GM12891 (cell line): ENCODE results near the gene ZDHHC9.

Experiments
- DNase-seq: peaks from one replicate; pipeline ENCODE4 v3.0.0; 2011; ENCODE audit warnings: low spot score; ENCODE audit not compliant: insufficient read length
- FAIRE-seq: peaks from 2 replicates; lab custom pipeline; 2011; peaks lifted over from hg19 to GRCh38; lab: Jason Lieb, UNC
- PAX5 ChIP-seq: IDR thresholded peaks from 2 replicates; pipeline ENCODE4 v1.6.1; 2011; ENCODE audit warnings: low read length, moderate library complexity, mild to moderate bottlenecking; ENCODE audit not compliant: insufficient read depth, severe bottlenecking
- POLR2A ChIP-seq: IDR thresholded peaks from 2 replicates; pipeline ENCODE4 v1.6.1; 2011; ENCODE audit warnings: low read depth, low read length, control low read depth
- POLR2AphosphoS5 ChIP-seq: IDR thresholded peaks from 2 replicates; pipeline ENCODE4 v1.6.1; 2011; ENCODE audit warnings: low read depth, low read length, control low read depth
- POU2F2 ChIP-seq: IDR thresholded peaks from 2 replicates; pipeline ENCODE4 v1.6.1; 2011; ENCODE audit warnings: low read depth, mild to moderate bottlenecking, control low read depth, low read length, moderate library complexity
- SPI1 ChIP-seq: IDR thresholded peaks from 2 replicates; pipeline ENCODE4 v1.6.1; 2011; ENCODE audit warnings: low read depth, low read length, control low read depth
- TAF1 ChIP-seq: IDR thresholded peaks from 2 replicates; pipeline ENCODE4 v1.6.1; 2011; ENCODE audit warnings: low read depth, low read length, control low read depth

The ZDHHC9 gene

GRCh38 chrX:129843209-129843458 is 552 bp downstream of the ZDHHC9 start:
- DNase-seq (no peak), FAIRE-seq (no peak)
- no peak for TF ChIP-seq SPI1
- TF ChIP-seq TAF1: no peak
- TF ChIP-seq POLR2AphosphoS5: no peak
- no peak for TF ChIP-seq POU2F2
- no peak for TF ChIP-seq PAX5
- TF ChIP-seq POLR2A: no peak

DNA sequence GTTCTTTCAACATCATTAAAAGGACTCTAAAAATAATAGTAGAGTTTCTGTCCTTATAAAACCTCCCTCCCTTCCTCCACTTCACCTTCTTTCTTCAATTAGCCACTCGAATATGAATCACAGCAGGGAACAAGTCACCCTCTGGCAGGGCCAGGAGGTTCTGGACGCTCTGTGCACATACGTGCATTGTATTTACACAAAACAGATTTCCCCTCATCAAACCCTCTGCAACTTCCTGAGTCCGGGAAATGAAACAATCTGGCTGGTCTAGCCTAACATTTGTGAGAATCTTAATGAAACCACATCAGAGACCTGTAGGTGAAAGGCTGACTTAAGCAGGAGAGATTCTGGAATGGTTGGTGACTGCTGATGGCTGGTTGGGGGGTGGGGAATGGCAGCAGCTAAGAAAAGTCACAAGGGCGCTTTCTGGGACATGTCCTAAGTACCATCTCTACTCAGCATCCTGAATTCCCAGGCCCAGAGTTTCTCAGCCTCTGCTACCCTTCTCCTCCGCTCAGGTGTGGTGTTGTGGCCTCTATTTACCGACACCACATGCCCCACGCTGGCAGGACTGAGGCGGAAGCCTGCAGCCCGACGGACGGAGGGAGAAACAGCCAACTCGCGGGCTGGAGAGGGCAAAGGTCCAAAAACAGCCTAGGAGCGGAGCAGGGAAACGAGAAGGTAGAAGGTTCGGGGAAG is 1.0 kb downstream of the ZDHHC9 start:
- DNase-seq (no peak), FAIRE-seq (no peak)
- TF ChIP-seq POLR2A (no peak), SPI1 (no peak), TAF1 (no peak), PAX5 (no peak), POU2F2 (no peak), POLR2AphosphoS5 (no peak)

DNA sequence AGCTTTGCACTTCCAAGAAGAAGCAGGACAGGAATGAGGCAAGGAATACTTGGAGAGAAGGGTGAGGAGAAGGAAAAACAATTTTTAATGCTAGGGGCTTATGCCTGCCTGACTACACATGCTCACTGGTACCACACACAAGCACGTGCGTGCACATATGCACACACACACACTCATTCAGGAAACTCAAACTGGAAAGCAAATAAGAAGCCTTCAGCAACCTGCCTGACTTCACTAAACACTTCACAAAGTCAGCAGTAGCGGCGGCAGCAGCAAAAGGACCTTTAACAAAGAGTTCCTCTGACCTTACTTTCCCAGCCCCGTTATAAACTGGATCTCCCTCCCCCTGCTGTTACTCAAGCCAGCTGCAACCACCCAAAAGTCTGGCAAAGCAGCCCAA is 3.3 kb downstream of the ZDHHC9 start:
- no peak for FAIRE-seq
- TF ChIP-seq POU2F2 (no peak), TAF1 (no peak), PAX5 (no peak), POLR2A (no peak)
- no peak for DNase-seq

DNA sequence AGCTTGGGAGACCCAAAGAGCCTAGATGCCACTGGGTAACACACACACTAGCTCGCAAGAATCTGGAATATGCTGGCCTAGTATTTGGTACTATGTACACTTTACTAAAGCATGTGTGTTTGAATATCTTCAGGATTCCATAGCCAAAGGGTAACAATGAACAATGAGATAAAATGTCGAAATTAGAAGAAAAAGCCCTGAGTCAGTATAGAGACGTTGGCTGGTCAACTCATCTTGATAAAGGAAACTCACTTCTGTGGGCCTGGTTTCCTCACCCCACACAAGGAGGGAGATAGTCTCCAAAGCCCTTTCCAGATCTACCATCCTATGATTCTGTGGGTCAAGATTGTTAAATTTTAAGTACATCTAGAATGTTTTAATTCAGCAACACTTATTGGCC is 6.9 kb downstream of the ZDHHC9 start:
- FAIRE-seq (no peak), DNase-seq (no peak)
- TF ChIP-seq TAF1 (no peak), POLR2AphosphoS5 (no peak), PAX5 (no peak), SPI1 (no peak), POLR2A (no peak), POU2F2 (no peak)

DNA sequence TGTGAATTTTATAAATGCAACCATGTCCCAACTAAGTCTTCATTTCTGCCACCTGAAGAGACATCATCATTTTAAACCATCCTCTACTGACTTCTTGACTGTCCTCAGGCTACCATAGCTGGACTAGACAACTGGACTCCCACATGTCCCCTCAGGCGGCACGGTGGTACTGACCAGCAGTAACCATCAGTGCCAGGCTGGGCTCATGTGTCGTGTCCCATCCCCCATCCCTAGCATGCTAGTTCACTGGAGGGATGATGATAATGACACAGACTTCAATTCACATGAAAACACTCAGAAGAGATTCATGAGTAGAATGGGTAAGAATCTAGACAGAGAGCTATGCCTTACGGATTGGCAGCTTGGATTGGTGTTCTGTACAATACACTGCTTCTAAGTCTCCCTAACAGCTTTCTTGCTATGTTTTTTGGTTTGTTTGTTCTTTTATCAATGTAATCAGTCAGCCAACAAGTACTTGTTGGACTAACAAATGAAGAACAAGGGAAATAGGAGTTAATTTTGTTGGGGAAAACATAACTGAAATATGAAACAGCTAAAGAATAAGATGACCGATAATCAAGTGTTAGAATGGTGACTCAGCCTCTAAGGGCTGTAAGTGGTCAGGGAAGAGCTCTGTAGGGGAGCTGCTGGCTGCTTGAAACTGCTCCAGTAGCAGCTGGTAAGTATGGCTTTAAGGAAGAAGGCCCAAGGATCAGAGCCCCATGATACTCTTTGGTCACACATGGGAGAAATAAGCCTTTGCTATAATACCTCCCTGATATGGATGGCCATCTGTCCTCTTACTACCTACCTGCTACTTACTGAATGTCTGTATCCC is 10.3 kb downstream of the ZDHHC9 start:
- no peak for DNase-seq
- no peak for FAIRE-seq
- no peak for TF ChIP-seq POLR2A
- TF ChIP-seq SPI1: no peak
- TF ChIP-seq TAF1: no peak
- no peak for TF ChIP-seq POU2F2
- TF ChIP-seq PAX5: no peak
- TF ChIP-seq POLR2AphosphoS5: no peak

GRCh38 chrX:129831091-129831885 is 12.4 kb downstream of the ZDHHC9 start:
- DNase-seq (no peak), FAIRE-seq (no peak)
- no peak for TF ChIP-seq TAF1
- no peak for TF ChIP-seq POLR2A
- TF ChIP-seq SPI1: no peak
- no peak for TF ChIP-seq PAX5
- TF ChIP-seq POU2F2: no peak
- no peak for TF ChIP-seq POLR2AphosphoS5

GRCh38 chrX:129830494-129830893 is 13.2 kb downstream of the ZDHHC9 start:
- DNase-seq (no peak), FAIRE-seq (no peak)
- no peak for TF ChIP-seq PAX5
- no peak for TF ChIP-seq POLR2AphosphoS5
- TF ChIP-seq SPI1: no peak
- TF ChIP-seq TAF1: no peak
- TF ChIP-seq POU2F2: no peak
- no peak for TF ChIP-seq POLR2A

- DNase-seq: no peak
- TF ChIP-seq TAF1: no peak
- TF ChIP-seq POLR2AphosphoS5: no peak
- no peak for FAIRE-seq
Observed at GRCh38 chrX:129825746-129826505, 17.8 kb downstream of the ZDHHC9 start.

- DNase-seq (no peak), FAIRE-seq (no peak)
- TF ChIP-seq POU2F2: no peak
- TF ChIP-seq SPI1: no peak
- no peak for TF ChIP-seq TAF1
- no peak for TF ChIP-seq PAX5
- TF ChIP-seq POLR2A: no peak
- TF ChIP-seq POLR2AphosphoS5: no peak
Observed at GRCh38 chrX:129824620-129825019, 19.1 kb downstream of the ZDHHC9 start.
